ENCODE data around the gene MYBPC2. TPM values are rescaled to one million over a fixed set of nuclear protein-coding genes. Genes with fewer than 3 reads are reported as not detected.
A peak's percentile ranks its signal among the peaks of the same experiment; 100 is the strongest.

Gene MYBPC2
- total RNA-seq, 4 donors from 2014 or later: 358 to 988 (median 442) TPM

DNA sequence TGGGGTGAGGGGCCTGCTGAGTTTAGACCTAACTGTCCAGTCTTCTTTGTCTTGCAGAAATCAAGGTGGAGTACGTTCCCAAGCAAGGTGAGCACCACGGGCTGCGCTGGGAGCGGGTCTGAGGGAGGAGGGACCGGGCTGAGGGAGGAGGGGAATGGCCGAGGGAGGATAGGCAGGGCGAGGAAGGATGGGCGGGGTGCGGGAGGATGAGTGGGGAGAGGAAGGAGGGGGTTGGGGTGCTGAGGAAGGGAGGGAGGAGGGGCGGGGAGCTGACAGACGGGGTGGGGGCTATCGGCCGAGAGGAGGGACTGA lies 18.5 kb downstream of the MYBPC2 start:
- in situ Hi-C loops (cut with MboI; ENCODE audit: low sequenced_read_pairs in 4 of 4): loop anchor here in 1 of 4 donors (25.0 kb wide), 1 partner anchor 89 kb away; the partner anchor contains the start of gene NAPSA

GRCh38 chr19:50453243-50453642 lies 20.6 kb downstream of the MYBPC2 start:
- in situ Hi-C loops (cut with MboI; ENCODE audit: low sequenced_read_pairs in 4 of 4): loop anchor here in 1 of 4 donors (25.0 kb wide), 1 partner anchor 91 kb away; the partner anchor contains the start of gene NAPSA
- H3K27me3 ChIP-seq: peaks cover under 1 to 6% (median 1%) of the 10 kb centered on the region in 3 donors

More for the DNA sequence above, 18.5 kb downstream of the MYBPC2 start:
- DNase-seq (no peak), ATAC-seq (no peak)
- TF ChIP-seq POLR2A (IDR thresholded peaks at IDR 0.05) (no peak), CTCF (IDR thresholded peaks at IDR 0.05 in 4 of 5, conservative IDR thresholded peaks at IDR 0.05 in 1 of 5) (no peak)
- Histone ChIP-seq H3K9me3 (no peaks in the 10 kb centered on the region), H3K4me3 (no peak overlapping the region), H3K36me3 (no peaks in the 10 kb centered on the region), H3K27ac (peak overlapping the region in 1 of 4 donors; percentile 34), H3K4me1 (no peaks in the 10 kb centered on the region), H3K27me3 (no peaks in the 10 kb centered on the region)
- intact Hi-C loops (cut with DNase I; ENCODE audit: low total_unique reads): no loop called here

GRCh38 chr19:50455992-50456391 lies 23.3 kb downstream of the MYBPC2 start:
- no peak overlapping the region for H3K4me3 ChIP-seq
- H3K4me1 ChIP-seq: no peaks in the 10 kb centered on the region
- no peaks in the 10 kb centered on the region for H3K36me3 ChIP-seq
- H3K9me3 ChIP-seq: no peaks in the 10 kb centered on the region
- intact Hi-C loops (cut with DNase I; ENCODE audit: low total_unique reads) (no loop called here), in situ Hi-C loops (cut with MboI; ENCODE audit: low sequenced_read_pairs in 4 of 4) (loop anchor here in 1 of 4 donors (25.0 kb wide), 1 partner anchor 94 kb away; the partner anchor contains the start of gene NAPSA)
- no peak overlapping the region for H3K27ac ChIP-seq
- DNase-seq (no peak), ATAC-seq (no peak)
- H3K27me3 ChIP-seq: peaks cover 7 to 9% (median 9%) of the 10 kb centered on the region in 3 donors
- no peak for TF ChIP-seq POLR2A (IDR thresholded peaks at IDR 0.05)
- no peak for TF ChIP-seq CTCF (IDR thresholded peaks at IDR 0.05 in 4 of 5, conservative IDR thresholded peaks at IDR 0.05 in 1 of 5)

More at GRCh38 chr19:50453243-50453642, 20.6 kb downstream of the MYBPC2 start:
- DNase-seq (no peak), ATAC-seq (no peak)
- no peaks in the 10 kb centered on the region for H3K9me3 ChIP-seq
- TF ChIP-seq POLR2A (IDR thresholded peaks at IDR 0.05) (no peak), CTCF (IDR thresholded peaks at IDR 0.05 in 4 of 5, conservative IDR thresholded peaks at IDR 0.05 in 1 of 5) (no peak)
- no peaks in the 10 kb centered on the region for H3K36me3 ChIP-seq
- H3K27ac ChIP-seq: no peak overlapping the region
- no peak overlapping the region for H3K4me3 ChIP-seq
- H3K4me1 ChIP-seq: no peaks in the 10 kb centered on the region
- intact Hi-C loops (cut with DNase I; ENCODE audit: low total_unique reads): no loop called here

- Histone ChIP-seq H3K27me3 (peaks cover 7 to 9% (median 9%) of the 10 kb centered on the region in 3 donors), H3K27ac (peak overlapping the region in 1 of 4 donors; percentile 18), H3K36me3 (no peaks in the 10 kb centered on the region), H3K9me3 (no peaks in the 10 kb centered on the region), H3K4me1 (no peaks in the 10 kb centered on the region), H3K4me3 (no peak overlapping the region)
- in situ Hi-C loops (cut with MboI; ENCODE audit: low sequenced_read_pairs in 4 of 4) (loop anchor here in 1 of 4 donors (25.0 kb wide), 1 partner anchor 95 kb away; the partner anchor contains the start of gene NAPSA), intact Hi-C loops (cut with DNase I; ENCODE audit: low total_unique reads) (no loop called here)
- DNase-seq (no peak), ATAC-seq (no peak)
- TF ChIP-seq POLR2A (IDR thresholded peaks at IDR 0.05) (no peak), CTCF (IDR thresholded peaks at IDR 0.05 in 4 of 5, conservative IDR thresholded peaks at IDR 0.05 in 1 of 5) (no peak)
Measured at GRCh38 chr19:50457300-50457699, 24.6 kb downstream of the MYBPC2 start.
